T-helper 17 cell (primary cell): ENCODE measurements around the gene WDCP. TPM values are rescaled to one million over a fixed set of nuclear protein-coding genes. Genes with fewer than 3 reads are reported as not detected.
"Not testable (repeated sequence)": the region's sequence is repeated elsewhere in the genome, so short reads cannot be mapped to it uniquely, and the experiment has no call there.

Source experiments
- ATAC-seq: fragments of 150-1000 bp; cut with Tn5 transposase; 2 replicates; pipeline ENCODE4 v1.10.0; 2021; ENCODE audit warnings: mild to moderate bottlenecking, moderate library complexity
- DNase-seq, 3 donors: peaks; one replicate each; pipeline versions ENCODE4 v3.0.0 to v3.0.0-alpha.2; 2020 to 2021
- H3K9me3 ChIP-seq: one replicate; pipeline ENCODE4 v1.7.0; 2013; ENCODE audit warnings: low read length, mild to moderate bottlenecking; ENCODE audit not compliant: control insufficient read depth, poor library complexity, severe bottlenecking
- H3K27ac Mint-ChIP-seq: one replicate; pipeline ENCODE4 v1.8.0; 2022; ENCODE audit warnings: mild to moderate bottlenecking, moderate library complexity, mixed read lengths
- H3K27me3 Mint-ChIP-seq: one replicate; pipeline ENCODE4 v1.8.0; 2022; ENCODE audit warnings: mixed read lengths
- H3K36me3 Mint-ChIP-seq: one replicate; pipeline ENCODE4 v1.8.0; 2022; ENCODE audit warnings: low read depth, mixed read lengths
- H3K4me1 Mint-ChIP-seq: one replicate; pipeline ENCODE4 v1.8.0; 2022; ENCODE audit warnings: mild to moderate bottlenecking, mixed read lengths
- H3K4me3 Mint-ChIP-seq: one replicate; pipeline ENCODE4 v1.8.0; 2022; ENCODE audit warnings: mild to moderate bottlenecking, moderate library complexity, mixed read lengths
- total RNA-seq, 4 donors: library from RNA in 2 of 4; stranded (reverse) in 2 of 4; gene quantifications; one replicate each; pipeline ENCODE4 v1.2.3 and lab custom pipeline; 2022 to 2026

WDCP gene
- total RNA-seq (1 to 10 TPM; 3.4 to 3.7 TPM), total RNA-seq (lab: John Stamatoyannopoulos, UW) (7.2 to 27.5 reads per million in 2 donors)

GRCh38 chr2:24046930-24047702 lies at the start of gene WDCP:
Gene WDCP (minus strand): TSS chr2:24047391. CDS start chr2:24039494, 7,897 bp downstream.
- Mint-ChIP-seq H3K4me3 (peak within 1 kb of the TSS; percentile 100), H3K36me3 (peaks cover 3% of the 10 kb centered on the region), H3K4me1 (peaks cover 19% of the 10 kb centered on the region), H3K27ac (peak within 1 kb of the TSS; percentile 98), H3K27me3 (no peaks in the 10 kb centered on the region)
- peak; percentile 78 to 87 (median 81) for DNase-seq
- H3K9me3 ChIP-seq: no peaks in the 10 kb centered on the region
- ATAC-seq: peak; percentile 100

GRCh38 chr2:24095171-24095677 lies 48.0 kb upstream of the WDCP start:
- not testable (repeated sequence) for H3K9me3 ChIP-seq, ATAC-seq, DNase-seq, H3K4me1 Mint-ChIP-seq, H3K4me3 Mint-ChIP-seq, H3K27me3 Mint-ChIP-seq, H3K27ac Mint-ChIP-seq, H3K36me3 Mint-ChIP-seq

- not testable (repeated sequence) for DNase-seq, H3K27ac Mint-ChIP-seq, H3K9me3 ChIP-seq, H3K36me3 Mint-ChIP-seq, H3K27me3 Mint-ChIP-seq, H3K4me1 Mint-ChIP-seq, ATAC-seq, H3K4me3 Mint-ChIP-seq
Measured at GRCh38 chr2:24093270-24093669, 46.1 kb upstream of the WDCP start.

- H3K9me3 ChIP-seq: no peaks in the 10 kb centered on the region
- DNase-seq (no peak), ATAC-seq (no peak)
- H3K27ac Mint-ChIP-seq: no peak overlapping the region
- H3K4me1 Mint-ChIP-seq: peaks cover 8% of the 10 kb centered on the region
- no peaks in the 10 kb centered on the region for H3K27me3 Mint-ChIP-seq
- H3K4me3 Mint-ChIP-seq: no peak overlapping the region
- no peaks in the 10 kb centered on the region for H3K36me3 Mint-ChIP-seq
Measured at GRCh38 chr2:24088821-24089359, 41.7 kb upstream of the WDCP start.

GRCh38 chr2:24087032-24087431 lies 39.8 kb upstream of the WDCP start:
- no peaks in the 10 kb centered on the region for H3K9me3 ChIP-seq
- peaks cover 14% of the 10 kb centered on the region for H3K4me1 Mint-ChIP-seq
- DNase-seq: no peak
- H3K4me3 Mint-ChIP-seq: no peak overlapping the region
- H3K27ac Mint-ChIP-seq: no peak overlapping the region
- no peaks in the 10 kb centered on the region for H3K27me3 Mint-ChIP-seq
- no peaks in the 10 kb centered on the region for H3K36me3 Mint-ChIP-seq
- no peak for ATAC-seq

GRCh38 chr2:24086241-24086640 lies 39.0 kb upstream of the WDCP start:
- DNase-seq: no peak

GRCh38 chr2:24085200-24085489 lies 38.0 kb upstream of the WDCP start:
- Mint-ChIP-seq H3K4me1 (peaks cover 14% of the 10 kb centered on the region), H3K36me3 (no peaks in the 10 kb centered on the region), H3K27me3 (no peaks in the 10 kb centered on the region), H3K4me3 (peak overlapping the region; percentile 90), H3K27ac (peak overlapping the region; percentile 60)
- H3K9me3 ChIP-seq: no peaks in the 10 kb centered on the region
- ATAC-seq: no peak
- no peak for DNase-seq

More at GRCh38 chr2:24086241-24086640, 39.0 kb upstream of the WDCP start:
- no peaks in the 10 kb centered on the region for H3K9me3 ChIP-seq
- no peak overlapping the region for H3K4me3 Mint-ChIP-seq
- H3K27ac Mint-ChIP-seq: peak overlapping the region; percentile 34
- peaks cover 14% of the 10 kb centered on the region for H3K4me1 Mint-ChIP-seq
- ATAC-seq: no peak
- H3K27me3 Mint-ChIP-seq: no peaks in the 10 kb centered on the region
- H3K36me3 Mint-ChIP-seq: no peaks in the 10 kb centered on the region

GRCh38 chr2:24084386-24085199 lies 37.4 kb upstream of the WDCP start, which contains the start of gene TP53I3:
Gene TP53I3 (minus strand): TSS chr2:24084834. CDS start chr2:24084326, 508 bp downstream.
- H3K27ac Mint-ChIP-seq: peak within 1 kb of the TSS; percentile 60
- ATAC-seq (peak; percentile 94), DNase-seq (peak; percentile 75 to 89 (median 83))
- H3K4me3 Mint-ChIP-seq: peak within 1 kb of the TSS; percentile 90
- no peaks in the 10 kb centered on the region for H3K9me3 ChIP-seq
- H3K27me3 Mint-ChIP-seq: no peaks in the 10 kb centered on the region
- H3K4me1 Mint-ChIP-seq: peaks cover 14% of the 10 kb centered on the region
- no peaks in the 10 kb centered on the region for H3K36me3 Mint-ChIP-seq

GRCh38 chr2:24083567-24084385 lies 36.6 kb upstream of the WDCP start:
- H3K4me1 Mint-ChIP-seq: peaks cover 14% of the 10 kb centered on the region
- H3K36me3 Mint-ChIP-seq: no peaks in the 10 kb centered on the region
- peak overlapping the region; percentile 60 for H3K27ac Mint-ChIP-seq
- peak in 1 of 3 donors; percentile 18 for DNase-seq
- peak; percentile 74 for ATAC-seq
- H3K9me3 ChIP-seq: no peaks in the 10 kb centered on the region
- H3K4me3 Mint-ChIP-seq: peak overlapping the region; percentile 90
- no peaks in the 10 kb centered on the region for H3K27me3 Mint-ChIP-seq

GRCh38 chr2:24082787-24083566 lies 35.8 kb upstream of the WDCP start:
- Mint-ChIP-seq H3K27ac (peak overlapping the region; percentile 60), H3K4me1 (peaks cover 14% of the 10 kb centered on the region), H3K36me3 (no peaks in the 10 kb centered on the region), H3K27me3 (no peaks in the 10 kb centered on the region), H3K4me3 (peak overlapping the region; percentile 90)
- no peak for ATAC-seq
- H3K9me3 ChIP-seq: no peaks in the 10 kb centered on the region
- DNase-seq: no peak

- no peak for ATAC-seq
- H3K4me3 Mint-ChIP-seq: no peak overlapping the region
- H3K27me3 Mint-ChIP-seq: no peaks in the 10 kb centered on the region
- no peaks in the 10 kb centered on the region for H3K9me3 ChIP-seq
- DNase-seq: no peak
- H3K27ac Mint-ChIP-seq: no peak overlapping the region
- peaks cover 22% of the 10 kb centered on the region for H3K4me1 Mint-ChIP-seq
- no peaks in the 10 kb centered on the region for H3K36me3 Mint-ChIP-seq
Measured at GRCh38 chr2:24080701-24081100, 33.5 kb upstream of the WDCP start.

- peak overlapping the region; percentile 95 for H3K4me3 Mint-ChIP-seq
- H3K36me3 Mint-ChIP-seq: no peaks in the 10 kb centered on the region
Measured at GRCh38 chr2:24077879-24078278, 30.7 kb upstream of the WDCP start.

More at GRCh38 chr2:24077879-24078278, 30.7 kb upstream of the WDCP start:
- peaks cover 18% of the 10 kb centered on the region for H3K4me1 Mint-ChIP-seq
- no peaks in the 10 kb centered on the region for H3K27me3 Mint-ChIP-seq
- ATAC-seq (no peak), DNase-seq (no peak)
- H3K27ac Mint-ChIP-seq: peak overlapping the region; percentile 92
- H3K9me3 ChIP-seq: no peaks in the 10 kb centered on the region
